Type B pancreatic cell (in vitro differentiated cells): ENCODE measurements around the gene PLCB1. TPM values are rescaled to one million over a fixed set of nuclear protein-coding genes. Genes with fewer than 3 reads are reported as not detected.

Experiments
- DNase-seq: peaks from one replicate; pipeline ENCODE4 v3.0.0; 2021; ENCODE audit warnings: mixed read lengths; ENCODE audit not compliant: unreplicated experiment; ENCODE audit errors: extremely low spot score
- H3K27ac Mint-ChIP-seq: 2 replicates; pipeline ENCODE4 v1.8.0; 2021; ENCODE audit warnings: mild to moderate bottlenecking, mixed read lengths
- H3K27me3 Mint-ChIP-seq: 2 replicates; pipeline ENCODE4 v1.8.0; 2021; ENCODE audit warnings: mixed read lengths
- H3K36me3 Mint-ChIP-seq: 2 replicates; pipeline ENCODE4 v1.8.0; 2021; ENCODE audit warnings: mixed read lengths
- H3K4me1 Mint-ChIP-seq: one replicate; pipeline ENCODE4 v1.8.0; 2021; ENCODE audit warnings: mixed read lengths; ENCODE audit not compliant: unreplicated experiment
- H3K4me3 Mint-ChIP-seq: 2 replicates; pipeline ENCODE4 v1.8.0; 2021; ENCODE audit warnings: mild to moderate bottlenecking, mixed read lengths
- H3K9me3 Mint-ChIP-seq: 2 replicates; pipeline ENCODE4 v1.8.0; 2021; ENCODE audit warnings: mixed read lengths
- total RNA-seq: library from RNA; stranded (reverse); gene quantifications from 2 replicates; pipeline ENCODE4 v1.2.1, GENCODE V29; 2021; ENCODE audit warnings: low replicate concordance
- TF ChIP-seq, protein P1 (sequence below): fragments of 200-600 bp; sonication (generic); conservative IDR thresholded peaks from 2 replicates; pipeline ENCODE4 v1.5.0; 2021; ENCODE audit warnings: antibody characterized with exemption, mild to moderate bottlenecking

PLCB1 gene
- total RNA-seq, 1 donor from 2014 or later = 17.9 TPM

DNA sequence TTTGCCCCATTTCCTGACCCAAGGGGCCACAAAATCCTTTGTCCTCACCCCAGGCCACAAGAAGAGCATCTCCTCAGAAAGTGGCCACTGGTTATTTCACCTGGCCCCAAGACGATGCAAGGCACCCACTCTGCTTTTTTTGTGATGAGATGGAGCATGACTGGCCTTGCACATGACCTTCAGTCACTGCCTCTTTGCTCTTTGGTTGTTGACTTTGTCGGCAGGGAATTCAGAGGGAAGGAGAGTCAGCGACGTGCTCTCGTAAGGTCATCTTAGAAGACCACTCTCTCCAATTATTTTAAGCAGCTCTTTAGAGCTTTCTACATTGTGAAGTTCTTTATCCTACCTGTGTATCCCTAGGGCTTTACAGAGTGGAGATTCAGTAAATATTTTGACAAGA lies 306.7 kb downstream of the PLCB1 start:
- H3K9me3 Mint-ChIP-seq = peaks cover 4% of the 10 kb centered on the region
- H3K4me1 Mint-ChIP-seq = peaks cover 7% of the 10 kb centered on the region
- DNase-seq = no peak
- no peaks in the 10 kb centered on the region for H3K36me3 Mint-ChIP-seq
- H3K27me3 Mint-ChIP-seq = no peaks in the 10 kb centered on the region
- no peak overlapping the region for H3K4me3 Mint-ChIP-seq
- no peak overlapping the region for H3K27ac Mint-ChIP-seq
- TF ChIP-seq, protein P1, sequence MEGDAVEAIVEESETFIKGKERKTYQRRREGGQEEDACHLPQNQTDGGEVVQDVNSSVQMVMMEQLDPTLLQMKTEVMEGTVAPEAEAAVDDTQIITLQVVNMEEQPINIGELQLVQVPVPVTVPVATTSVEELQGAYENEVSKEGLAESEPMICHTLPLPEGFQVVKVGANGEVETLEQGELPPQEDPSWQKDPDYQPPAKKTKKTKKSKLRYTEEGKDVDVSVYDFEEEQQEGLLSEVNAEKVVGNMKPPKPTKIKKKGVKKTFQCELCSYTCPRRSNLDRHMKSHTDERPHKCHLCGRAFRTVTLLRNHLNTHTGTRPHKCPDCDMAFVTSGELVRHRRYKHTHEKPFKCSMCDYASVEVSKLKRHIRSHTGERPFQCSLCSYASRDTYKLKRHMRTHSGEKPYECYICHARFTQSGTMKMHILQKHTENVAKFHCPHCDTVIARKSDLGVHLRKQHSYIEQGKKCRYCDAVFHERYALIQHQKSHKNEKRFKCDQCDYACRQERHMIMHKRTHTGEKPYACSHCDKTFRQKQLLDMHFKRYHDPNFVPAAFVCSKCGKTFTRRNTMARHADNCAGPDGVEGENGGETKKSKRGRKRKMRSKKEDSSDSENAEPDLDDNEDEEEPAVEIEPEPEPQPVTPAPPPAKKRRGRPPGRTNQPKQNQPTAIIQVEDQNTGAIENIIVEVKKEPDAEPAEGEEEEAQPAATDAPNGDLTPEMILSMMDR = no peak

DNA sequence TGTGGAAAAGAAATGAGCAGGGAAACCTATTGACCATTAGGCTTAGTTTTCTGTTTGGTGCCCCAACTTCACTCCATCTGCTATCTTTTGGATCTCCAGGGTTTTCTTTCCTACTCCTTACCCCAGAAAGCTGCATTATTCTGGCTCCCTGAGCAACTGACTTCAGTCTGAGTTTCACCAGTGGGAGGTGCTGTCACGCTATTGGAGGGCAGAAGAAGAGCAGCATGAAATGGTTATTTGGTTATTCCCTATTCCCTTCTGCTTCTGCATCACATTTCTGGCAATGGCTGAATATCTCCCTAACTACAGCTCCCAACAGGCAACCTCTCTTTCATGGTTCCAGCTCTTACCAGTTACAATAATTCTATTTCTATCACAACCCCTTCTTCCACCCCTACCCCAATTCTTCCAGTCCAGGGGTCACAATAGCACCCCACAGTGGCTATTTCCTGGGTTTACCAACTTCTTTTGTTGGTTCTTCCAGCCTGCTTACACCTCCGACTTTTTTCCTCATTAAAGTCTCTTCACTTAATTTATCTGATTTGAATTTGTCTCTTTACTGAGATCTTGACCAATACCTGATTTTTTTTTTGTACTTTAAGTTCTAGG lies 311.5 kb downstream of the PLCB1 start:
- Mint-ChIP-seq H3K4me3 (no peak overlapping the region), H3K4me1 (peaks cover 10% of the 10 kb centered on the region), H3K27me3 (no peaks in the 10 kb centered on the region), H3K27ac (no peak overlapping the region), H3K9me3 (peaks cover 6% of the 10 kb centered on the region), H3K36me3 (peaks cover 4% of the 10 kb centered on the region)
- TF ChIP-seq, protein P1 = no peak
- no peak for DNase-seq

DNA sequence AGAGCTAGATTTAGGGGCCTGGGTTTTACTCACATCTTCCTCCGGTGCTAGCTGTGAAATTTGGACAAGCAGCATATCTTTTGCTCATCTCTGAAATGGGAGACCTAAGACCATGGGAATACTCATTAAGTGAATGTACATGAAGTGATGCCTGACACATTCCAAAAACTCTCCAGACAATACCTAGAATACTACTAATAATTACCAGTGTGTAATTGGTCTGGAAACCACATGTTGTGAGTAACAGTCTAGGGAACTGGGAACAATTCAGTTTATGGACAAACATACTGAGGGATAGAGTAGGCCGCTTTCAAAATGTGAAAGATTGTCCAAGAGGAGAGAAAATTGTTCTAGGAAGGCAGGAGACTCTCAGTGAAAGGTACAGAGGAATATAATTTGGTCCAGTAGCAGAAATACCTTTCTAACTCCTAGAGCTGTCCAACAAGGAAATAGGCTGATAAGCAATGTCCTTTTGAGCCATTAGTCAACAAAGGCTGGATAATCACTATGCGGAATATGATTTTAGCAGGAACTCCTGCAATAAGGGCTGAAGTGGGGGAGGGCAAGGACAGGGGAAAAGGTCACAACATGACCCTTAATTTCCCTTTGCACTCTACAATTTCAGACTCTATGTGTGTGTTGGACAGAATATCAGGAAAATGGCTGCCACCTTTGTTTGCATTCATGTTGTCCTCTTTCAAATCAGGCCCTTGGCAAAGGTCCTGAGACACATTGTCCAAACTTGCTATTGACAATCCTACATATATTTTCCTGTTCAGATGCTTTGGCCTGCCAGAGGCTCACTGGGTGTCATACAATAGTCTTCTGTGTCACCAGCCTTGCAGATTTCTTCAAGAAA lies 315.4 kb downstream of the PLCB1 start:
- Mint-ChIP-seq H3K9me3 (peaks cover 6% of the 10 kb centered on the region), H3K27me3 (no peaks in the 10 kb centered on the region), H3K4me1 (peaks cover 10% of the 10 kb centered on the region), H3K36me3 (peaks cover 4% of the 10 kb centered on the region), H3K27ac (no peak overlapping the region), H3K4me3 (no peak overlapping the region)
- DNase-seq = no peak
- TF ChIP-seq, protein P1 = no peak

DNA sequence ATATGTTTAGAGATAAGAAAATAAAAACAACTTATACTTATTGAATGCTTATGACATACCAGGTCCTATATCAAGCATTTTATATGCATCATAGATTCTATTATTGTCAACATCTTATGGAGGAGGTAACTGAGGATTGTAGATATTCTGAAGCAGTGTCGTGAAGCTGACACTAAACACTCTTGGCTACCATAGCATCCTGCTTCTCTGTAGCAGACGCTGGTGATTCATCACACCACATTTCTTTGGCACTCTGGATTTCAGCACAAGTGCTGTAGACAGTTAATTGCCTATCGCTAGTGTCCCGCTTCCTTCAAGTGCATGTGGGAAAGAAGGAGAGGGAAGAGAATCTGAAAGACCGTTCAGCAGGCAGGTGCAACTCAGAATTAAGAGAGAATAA lies 317.1 kb downstream of the PLCB1 start:
- Mint-ChIP-seq H3K4me3 (no peak overlapping the region), H3K27me3 (no peaks in the 10 kb centered on the region), H3K9me3 (no peaks in the 10 kb centered on the region), H3K27ac (no peak overlapping the region), H3K36me3 (peaks cover 4% of the 10 kb centered on the region), H3K4me1 (peaks cover 10% of the 10 kb centered on the region)
- no peak for DNase-seq
- TF ChIP-seq, protein P1 = no peak

DNA sequence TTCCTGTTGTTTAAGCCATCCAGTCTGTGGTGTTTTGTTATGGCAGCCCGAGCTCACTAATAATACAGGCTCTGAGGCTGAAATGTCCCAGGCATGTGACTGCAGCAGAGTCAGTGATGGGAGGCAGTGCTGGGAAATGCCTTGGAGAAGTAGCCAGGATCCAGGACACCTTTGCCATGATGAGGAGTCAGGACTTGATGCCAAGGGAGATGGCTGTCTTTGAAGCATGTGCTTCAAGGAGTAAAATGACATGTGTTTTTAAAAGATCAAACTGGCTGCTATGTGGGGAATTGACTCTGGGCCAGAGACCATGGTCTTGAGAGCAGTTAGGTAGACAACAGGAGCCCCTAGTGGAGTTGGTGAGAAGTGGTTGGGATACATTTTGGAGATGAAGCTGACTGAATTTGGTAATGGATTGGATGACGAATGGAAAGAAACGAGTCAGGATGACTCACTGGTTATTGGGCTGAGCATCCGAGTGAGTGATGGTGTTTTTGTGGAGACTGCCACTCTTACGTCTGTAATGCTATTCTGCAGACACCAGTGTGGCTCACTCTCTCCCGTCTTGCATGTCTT lies 322.2 kb downstream of the PLCB1 start:
- Mint-ChIP-seq H3K36me3 (no peaks in the 10 kb centered on the region), H3K27ac (no peak overlapping the region), H3K9me3 (no peaks in the 10 kb centered on the region), H3K4me3 (no peak overlapping the region), H3K4me1 (no peaks in the 10 kb centered on the region), H3K27me3 (no peaks in the 10 kb centered on the region)
- no peak for DNase-seq
- TF ChIP-seq, protein P1 = peak; percentile 42
